Fibroblast of pulmonary artery (primary cell): Measurements from ENCODE around the gene RRM1.
A peak's percentile ranks its signal among the peaks of the same experiment; 100 is the strongest.
"Not testable (repeated sequence)": the region's sequence is repeated elsewhere in the genome, so short reads cannot be mapped to it uniquely, and the experiment has no call there.

Experiments
- DNase-seq: peaks from one replicate; pipeline ENCODE4 v3.0.0-alpha.2; 2010; ENCODE audit warnings: low read depth
- H3K4me3 ChIP-seq: replicated peaks from 2 replicates; pipeline ENCODE4 v1.5.1; 2011; ENCODE audit warnings: low read depth, mild to moderate bottlenecking, control low read depth, low read length, moderate library complexity
- TF ChIP-seq, protein P1 (sequence below): IDR thresholded peaks from 2 replicates; pipeline ENCODE4 v1.5.1; 2011; ENCODE audit warnings: mild to moderate bottlenecking, control low read depth, low read length, inconsistent platforms; ENCODE audit errors: missing control alignments

RRM1 gene

DNA sequence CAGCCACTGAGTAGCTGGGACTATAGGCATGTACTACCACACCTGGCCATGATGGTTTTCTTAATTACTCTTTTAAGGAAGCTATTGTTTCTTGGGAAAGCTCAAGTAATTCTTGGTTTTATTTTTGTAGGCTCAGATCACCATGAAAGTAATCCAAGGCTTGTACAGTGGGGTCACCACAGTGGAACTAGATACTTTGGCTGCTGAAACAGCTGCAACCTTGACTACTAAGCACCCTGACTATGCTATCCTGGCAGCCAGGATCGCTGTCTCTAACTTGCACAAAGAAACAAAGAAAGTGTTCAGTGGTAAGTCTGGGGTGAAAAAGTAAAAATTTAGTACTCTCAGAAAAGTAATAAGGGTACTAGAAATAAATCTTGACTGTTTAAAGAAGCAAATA is 11.3 kb downstream of the RRM1 start:
- TF ChIP-seq, protein P1, sequence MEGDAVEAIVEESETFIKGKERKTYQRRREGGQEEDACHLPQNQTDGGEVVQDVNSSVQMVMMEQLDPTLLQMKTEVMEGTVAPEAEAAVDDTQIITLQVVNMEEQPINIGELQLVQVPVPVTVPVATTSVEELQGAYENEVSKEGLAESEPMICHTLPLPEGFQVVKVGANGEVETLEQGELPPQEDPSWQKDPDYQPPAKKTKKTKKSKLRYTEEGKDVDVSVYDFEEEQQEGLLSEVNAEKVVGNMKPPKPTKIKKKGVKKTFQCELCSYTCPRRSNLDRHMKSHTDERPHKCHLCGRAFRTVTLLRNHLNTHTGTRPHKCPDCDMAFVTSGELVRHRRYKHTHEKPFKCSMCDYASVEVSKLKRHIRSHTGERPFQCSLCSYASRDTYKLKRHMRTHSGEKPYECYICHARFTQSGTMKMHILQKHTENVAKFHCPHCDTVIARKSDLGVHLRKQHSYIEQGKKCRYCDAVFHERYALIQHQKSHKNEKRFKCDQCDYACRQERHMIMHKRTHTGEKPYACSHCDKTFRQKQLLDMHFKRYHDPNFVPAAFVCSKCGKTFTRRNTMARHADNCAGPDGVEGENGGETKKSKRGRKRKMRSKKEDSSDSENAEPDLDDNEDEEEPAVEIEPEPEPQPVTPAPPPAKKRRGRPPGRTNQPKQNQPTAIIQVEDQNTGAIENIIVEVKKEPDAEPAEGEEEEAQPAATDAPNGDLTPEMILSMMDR = no peak
- DNase-seq = no peak

DNA sequence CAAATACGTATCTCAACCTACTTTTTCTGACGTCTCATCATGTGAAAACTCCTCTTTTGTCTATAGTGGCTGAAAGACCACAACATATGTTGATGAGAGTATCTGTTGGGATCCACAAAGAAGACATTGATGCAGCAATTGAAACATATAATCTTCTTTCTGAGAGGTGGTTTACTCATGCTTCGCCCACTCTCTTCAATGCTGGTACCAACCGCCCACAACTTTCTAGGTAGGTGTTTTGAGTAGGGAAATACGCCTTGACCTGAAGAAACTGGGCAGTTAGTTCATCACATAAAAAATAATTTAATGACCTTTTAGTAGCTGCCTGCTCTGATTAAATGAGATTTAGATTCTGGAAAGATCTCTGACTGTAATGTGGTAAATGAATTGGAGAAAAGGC is 17.2 kb downstream of the RRM1 start:
- DNase-seq = no peak
- H3K4me3 ChIP-seq = no peak overlapping the region
- TF ChIP-seq, protein P1 = no peak

More for the DNA sequence above, 11.3 kb downstream of the RRM1 start:
- H3K4me3 ChIP-seq = no peak overlapping the region

DNA sequence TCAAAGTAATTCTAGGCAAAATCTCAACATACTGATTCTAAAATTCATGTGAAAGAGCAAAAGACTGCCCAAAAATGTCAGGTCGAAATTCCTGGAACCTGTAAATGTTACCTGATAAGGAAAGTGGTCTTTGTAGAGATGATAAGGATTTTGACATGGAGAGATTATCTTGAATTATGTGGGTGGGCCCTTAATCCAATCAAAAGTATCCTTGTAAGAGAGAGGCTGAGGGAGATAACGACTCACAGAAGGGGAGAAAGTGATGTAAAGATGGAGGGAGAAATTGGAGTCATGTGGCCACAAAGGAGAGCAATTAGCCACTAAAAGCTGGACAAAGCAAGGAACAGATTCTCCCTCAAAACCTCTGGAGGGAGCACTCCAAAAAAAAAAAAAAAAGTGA is 20.5 kb downstream of the RRM1 start:
- no peak for DNase-seq

DNA sequence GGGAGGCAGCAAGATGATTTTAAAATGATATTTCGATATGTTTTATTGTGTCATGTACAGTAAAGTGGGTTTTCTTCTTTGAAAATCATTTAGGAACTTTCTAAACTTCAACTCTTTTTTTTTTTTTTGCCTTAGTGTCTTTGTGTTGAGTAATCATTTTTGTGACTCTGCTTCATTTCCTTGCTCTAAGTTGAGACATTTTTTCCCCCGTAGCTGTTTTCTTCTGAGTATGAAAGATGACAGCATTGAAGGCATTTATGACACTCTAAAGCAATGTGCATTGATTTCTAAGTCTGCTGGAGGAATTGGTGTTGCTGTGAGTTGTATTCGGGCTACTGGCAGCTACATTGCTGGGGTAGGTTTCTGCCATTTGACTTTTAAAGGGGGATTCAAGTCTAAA is 23.5 kb downstream of the RRM1 start:
- TF ChIP-seq, protein P1 = no peak
- peak; percentile 67 for DNase-seq
- no peak overlapping the region for H3K4me3 ChIP-seq

More for the DNA sequence above, 20.5 kb downstream of the RRM1 start:
- no peak overlapping the region for H3K4me3 ChIP-seq
- TF ChIP-seq, protein P1 = no peak

DNA sequence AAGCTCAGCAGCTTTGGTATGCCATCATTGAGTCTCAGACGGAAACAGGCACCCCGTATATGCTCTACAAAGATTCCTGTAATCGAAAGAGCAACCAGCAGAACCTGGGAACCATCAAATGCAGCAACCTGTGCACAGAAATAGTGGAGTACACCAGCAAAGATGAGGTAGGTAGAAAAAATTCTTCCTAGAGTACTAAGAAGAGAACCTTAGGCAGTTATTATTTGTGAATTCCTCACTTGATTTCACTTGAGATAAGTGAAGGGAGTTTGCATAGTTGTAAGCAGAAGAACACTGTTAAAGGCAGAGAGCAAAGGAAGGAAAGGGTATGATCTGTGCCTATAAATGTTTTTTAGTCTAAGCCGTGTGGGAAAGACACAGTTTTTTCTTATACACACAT is 28.6 kb downstream of the RRM1 start:
- no peak overlapping the region for H3K4me3 ChIP-seq
- TF ChIP-seq, protein P1 = no peak
- no peak for DNase-seq

DNA sequence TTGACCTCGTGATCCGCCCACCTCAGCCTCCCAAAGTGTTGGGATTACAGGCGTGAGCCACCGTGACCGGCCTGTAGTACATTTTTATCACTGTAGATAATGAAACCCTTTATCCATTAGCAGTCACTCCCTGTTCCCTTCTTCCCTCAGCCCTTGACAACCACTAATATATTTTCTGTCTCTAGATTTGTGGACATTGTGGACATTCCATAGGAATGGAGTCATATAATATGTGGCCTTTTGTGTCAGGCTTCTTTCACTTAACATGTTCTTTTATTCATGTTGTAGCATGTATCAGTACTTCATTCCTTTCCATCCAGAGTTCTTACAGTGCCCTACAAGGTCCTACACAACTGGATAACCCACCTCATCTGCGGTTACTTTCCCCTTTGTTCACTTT is 30.5 kb downstream of the RRM1 start:
- TF ChIP-seq, protein P1 = no peak
- peak; percentile 33 for DNase-seq

DNA sequence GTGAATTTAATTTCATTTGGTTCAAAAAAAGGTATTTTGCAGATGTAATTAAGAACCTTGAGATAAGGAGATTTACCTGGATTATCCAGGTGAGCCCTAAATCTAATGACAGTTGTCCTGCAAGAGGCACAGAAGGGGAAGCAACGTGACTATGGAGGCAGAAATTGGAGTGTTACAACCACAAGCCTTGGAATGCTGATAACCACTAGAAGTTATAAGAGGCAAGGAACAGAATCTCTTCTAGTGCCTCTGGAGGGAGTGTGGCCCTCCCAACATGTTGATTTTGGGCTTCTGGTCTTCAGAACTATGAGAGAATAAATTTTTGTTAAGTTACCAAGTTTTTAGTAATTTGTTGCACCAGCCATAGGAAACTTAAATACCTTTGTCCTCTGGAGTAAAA is 32.8 kb downstream of the RRM1 start:
- TF ChIP-seq, protein P1 = no peak
- no peak overlapping the region for H3K4me3 ChIP-seq
- DNase-seq = no peak

More for the DNA sequence above, 30.5 kb downstream of the RRM1 start:
- H3K4me3 ChIP-seq = no peak overlapping the region

DNA sequence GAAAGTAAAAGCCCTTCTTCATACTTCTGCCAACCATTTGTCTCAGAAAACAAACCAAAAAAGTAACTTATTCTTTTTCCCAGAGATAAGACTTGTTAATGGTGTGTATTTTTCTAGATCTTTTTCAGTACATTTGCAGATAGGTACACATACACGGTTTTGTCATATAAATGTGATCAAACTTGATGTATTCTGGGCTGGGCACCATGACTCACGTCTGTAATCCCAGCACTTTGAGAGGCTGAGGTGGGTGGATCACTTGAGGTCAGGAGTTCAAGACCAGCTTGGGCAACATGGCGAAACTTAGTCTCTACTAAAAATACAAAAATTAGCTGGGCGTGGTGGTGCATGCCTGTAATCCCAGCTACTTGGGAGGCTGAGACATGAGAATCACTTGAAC is 35.6 kb downstream of the RRM1 start:
- not testable (repeated sequence) for DNase-seq, H3K4me3 ChIP-seq
